GM23248 (cell line): ENCODE data around the gene PIM3.

Source experiments
- EZH2 ChIP-seq: fragments of 200-600 bp; sonication (generic); IDR thresholded peaks from 2 replicates; pipeline ENCODE4 v1.6.1; 2018; ENCODE audit warnings: antibody characterized with exemption, mild to moderate bottlenecking; ENCODE audit not compliant: insufficient read depth, poor library complexity, severe bottlenecking
- EZH2phosphoT487 ChIP-seq: fragments of 200-600 bp; sonication (generic); IDR thresholded peaks from 2 replicates; pipeline ENCODE4 v1.6.1; 2018; ENCODE audit warnings: antibody characterized with exemption, moderate library complexity, mild to moderate bottlenecking, low read depth; ENCODE audit not compliant: insufficient read depth

GRCh38 chr22:49928555-49929210 is 31.9 kb upstream of the PIM3 start:
- TF ChIP-seq EZH2 (no peak), EZH2phosphoT487 (no peak)
